ENCODE data around the gene FOXL1.

GRCh38 chr16:86567701-86568581, 10.4 kb upstream of the FOXL1 start:
- TF ChIP-seq POLR2AphosphoS5 (IDR thresholded peaks at IDR 0.05; ENCODE audit: low read depth, low read length): no peak
- TF ChIP-seq REST (IDR thresholded peaks at IDR 0.05; ENCODE audit: insufficient read depth in 1 of 2, low read depth in 2 of 2, low read length in 2 of 2): no peak

Data from PFSK-1 (cell line).